MM.1S (cell line): Measurements from ENCODE around the gene QSOX1.

Source experiments
- DNase-seq: peaks from one replicate; pipeline ENCODE4 v3.0.0-alpha.2; 2015
- H2AFZ ChIP-seq: fragments of 300-600 bp; sonication (generic); 2 replicates; pipeline ENCODE4 v1.6.0; 2016; ENCODE audit warnings: antibody characterized with exemption, low read length
- H3F3A ChIP-seq: fragments of 300-600 bp; sonication (generic); 2 replicates; pipeline ENCODE4 v1.6.1; 2016; ENCODE audit warnings: mild to moderate bottlenecking, antibody characterized with exemption, low read length, moderate library complexity, mixed read lengths; ENCODE audit not compliant: insufficient read depth
- H3K27ac ChIP-seq: fragments of 300-600 bp; sonication (generic); 2 replicates; pipeline ENCODE4 v1.5.1; 2016; ENCODE audit warnings: mild to moderate bottlenecking, low read length
- H3K27me3 ChIP-seq: fragments of 300-600 bp; sonication (generic); replicated peaks from 2 replicates; pipeline ENCODE4 v1.6.0; 2016; ENCODE audit warnings: low read length; ENCODE audit not compliant: insufficient read depth
- H3K36me3 ChIP-seq: fragments of 300-600 bp; sonication (generic); replicated peaks from 2 replicates; pipeline ENCODE4 v1.6.1; 2016; ENCODE audit warnings: mild to moderate bottlenecking, low read length, mixed read lengths; ENCODE audit not compliant: insufficient read depth
- H3K4me1 ChIP-seq: fragments of 300-600 bp; sonication (generic); 2 replicates; pipeline ENCODE4 v1.6.1; 2016; ENCODE audit warnings: low read length, mixed read lengths
- H3K4me2 ChIP-seq: fragments of 300-600 bp; sonication (generic); 2 replicates; pipeline ENCODE4 v1.6.0; 2016; ENCODE audit warnings: low read depth, low read length
- H3K4me3 ChIP-seq: fragments of 300-600 bp; sonication (generic); 2 replicates; pipeline ENCODE4 v1.5.1; 2016; ENCODE audit warnings: low read length, mixed read lengths
- H3K79me2 ChIP-seq: fragments of 300-600 bp; sonication (generic); 2 replicates; pipeline ENCODE4 v1.6.1; 2016; ENCODE audit warnings: mixed run types, low read length, mixed read lengths
- H3K9ac ChIP-seq: fragments of 300-600 bp; sonication (generic); 2 replicates; pipeline ENCODE4 v1.6.1; 2016; ENCODE audit warnings: low read length, mixed read lengths
- H3K9me2 ChIP-seq: fragments of 300-600 bp; sonication (generic); replicated peaks from 2 replicates; pipeline ENCODE4 v1.6.1; 2016; ENCODE audit warnings: mild to moderate bottlenecking, low read length, mixed read lengths; ENCODE audit not compliant: insufficient read depth
- H3K9me3 ChIP-seq: fragments of 300-600 bp; sonication (generic); replicated peaks from 2 replicates; pipeline ENCODE4 v1.6.1; 2016; ENCODE audit warnings: mild to moderate bottlenecking, low read length, mixed read lengths; ENCODE audit not compliant: insufficient read depth
- H4K20me1 ChIP-seq: fragments of 300-600 bp; sonication (generic); 2 replicates; pipeline ENCODE4 v1.6.1; 2016; ENCODE audit warnings: mild to moderate bottlenecking, low read length, moderate library complexity, mixed read lengths; ENCODE audit not compliant: insufficient read depth
- EZH2 ChIP-seq: fragments of 300-600 bp; sonication (generic); optimal IDR thresholded peaks from 2 replicates; pipeline ENCODE3; 2017; ENCODE audit warnings: low read depth, mild to moderate bottlenecking, antibody characterized with exemption, low read length, mixed read lengths
- EZH2phosphoT487 ChIP-seq: fragments of 300-600 bp; sonication (generic); IDR thresholded peaks from 2 replicates; pipeline ENCODE4 v1.6.1; 2018; ENCODE audit warnings: antibody characterized with exemption, low read length
- TF ChIP-seq, protein P1 (sequence below): fragments of 300-600 bp; sonication (generic); IDR thresholded peaks from 2 replicates; pipeline ENCODE4 v1.5.1; 2016; ENCODE audit warnings: antibody characterized with exemption, low read length, mixed read lengths

The QSOX1 gene

DNA sequence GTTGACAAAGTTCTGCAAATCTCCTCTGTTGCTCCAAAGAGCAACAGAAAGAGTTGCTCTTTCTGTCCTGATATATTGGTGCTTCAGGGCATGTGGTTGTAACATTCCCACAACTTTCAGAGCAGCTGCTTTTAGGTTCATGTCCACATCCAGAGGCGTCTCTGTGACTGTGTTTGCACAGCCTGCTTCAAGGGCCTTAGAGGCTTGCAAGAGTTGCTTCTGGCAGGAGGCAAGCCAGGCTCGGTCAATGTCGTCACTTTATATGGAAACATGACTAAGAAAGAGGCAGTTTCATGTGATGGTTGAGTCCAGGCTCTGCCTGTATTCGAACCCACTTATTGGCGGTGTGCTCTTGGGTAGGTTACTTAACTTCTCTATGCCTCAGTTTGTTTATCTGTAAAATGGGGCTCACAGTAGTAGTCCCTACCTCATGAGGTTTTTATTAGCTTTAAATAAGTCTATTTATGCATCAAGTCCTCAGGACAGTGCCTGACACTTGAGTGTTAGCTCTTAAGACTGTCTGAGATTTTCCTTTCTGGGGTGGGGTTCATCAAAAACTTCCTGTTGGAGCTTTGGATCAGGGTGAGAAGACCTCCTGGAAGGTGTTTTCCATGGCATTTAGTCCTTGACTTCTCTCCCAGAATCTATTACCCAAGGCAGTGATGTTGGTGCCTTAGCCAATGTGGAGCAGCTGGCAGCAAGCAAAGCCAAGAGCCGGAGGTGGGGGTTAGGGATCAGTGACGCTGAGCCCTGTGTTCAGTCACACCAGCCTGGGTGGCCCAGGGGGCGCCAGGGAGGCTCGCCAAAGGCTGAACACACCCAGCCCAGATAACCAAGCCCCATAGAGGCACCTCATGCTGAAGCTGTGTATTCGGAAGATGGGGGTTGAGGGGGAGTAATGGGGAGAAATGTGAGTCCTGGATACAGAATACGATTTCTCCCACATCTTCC, 94.3 kb downstream of the QSOX1 start:
- Histone ChIP-seq H3K79me2 (no peaks in the 10 kb centered on the region), H3K9me3 (no peaks in the 10 kb centered on the region), H3K27ac (no peak overlapping the region), H3K9me2 (no peaks in the 10 kb centered on the region), H3F3A (0 out of 2 replicates have a peak, but pooled peaks cover 5% of the 10 kb centered on the region), H3K36me3 (no peaks in the 10 kb centered on the region), H3K4me3 (no peak overlapping the region), H3K9ac (no peak overlapping the region), H4K20me1 (no peaks in the 10 kb centered on the region), H3K4me2 (no peak overlapping the region), H2AFZ (no peak overlapping the region), H3K27me3 (no peaks in the 10 kb centered on the region), H3K4me1 (peaks cover 15% of the 10 kb centered on the region)
- no peak for DNase-seq
- no peak for TF ChIP-seq EZH2
- no peak for TF ChIP-seq EZH2phosphoT487
- TF ChIP-seq, protein P1, sequence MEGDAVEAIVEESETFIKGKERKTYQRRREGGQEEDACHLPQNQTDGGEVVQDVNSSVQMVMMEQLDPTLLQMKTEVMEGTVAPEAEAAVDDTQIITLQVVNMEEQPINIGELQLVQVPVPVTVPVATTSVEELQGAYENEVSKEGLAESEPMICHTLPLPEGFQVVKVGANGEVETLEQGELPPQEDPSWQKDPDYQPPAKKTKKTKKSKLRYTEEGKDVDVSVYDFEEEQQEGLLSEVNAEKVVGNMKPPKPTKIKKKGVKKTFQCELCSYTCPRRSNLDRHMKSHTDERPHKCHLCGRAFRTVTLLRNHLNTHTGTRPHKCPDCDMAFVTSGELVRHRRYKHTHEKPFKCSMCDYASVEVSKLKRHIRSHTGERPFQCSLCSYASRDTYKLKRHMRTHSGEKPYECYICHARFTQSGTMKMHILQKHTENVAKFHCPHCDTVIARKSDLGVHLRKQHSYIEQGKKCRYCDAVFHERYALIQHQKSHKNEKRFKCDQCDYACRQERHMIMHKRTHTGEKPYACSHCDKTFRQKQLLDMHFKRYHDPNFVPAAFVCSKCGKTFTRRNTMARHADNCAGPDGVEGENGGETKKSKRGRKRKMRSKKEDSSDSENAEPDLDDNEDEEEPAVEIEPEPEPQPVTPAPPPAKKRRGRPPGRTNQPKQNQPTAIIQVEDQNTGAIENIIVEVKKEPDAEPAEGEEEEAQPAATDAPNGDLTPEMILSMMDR: peak; percentile 16; the same call in 1 of the 2 replicates

DNA sequence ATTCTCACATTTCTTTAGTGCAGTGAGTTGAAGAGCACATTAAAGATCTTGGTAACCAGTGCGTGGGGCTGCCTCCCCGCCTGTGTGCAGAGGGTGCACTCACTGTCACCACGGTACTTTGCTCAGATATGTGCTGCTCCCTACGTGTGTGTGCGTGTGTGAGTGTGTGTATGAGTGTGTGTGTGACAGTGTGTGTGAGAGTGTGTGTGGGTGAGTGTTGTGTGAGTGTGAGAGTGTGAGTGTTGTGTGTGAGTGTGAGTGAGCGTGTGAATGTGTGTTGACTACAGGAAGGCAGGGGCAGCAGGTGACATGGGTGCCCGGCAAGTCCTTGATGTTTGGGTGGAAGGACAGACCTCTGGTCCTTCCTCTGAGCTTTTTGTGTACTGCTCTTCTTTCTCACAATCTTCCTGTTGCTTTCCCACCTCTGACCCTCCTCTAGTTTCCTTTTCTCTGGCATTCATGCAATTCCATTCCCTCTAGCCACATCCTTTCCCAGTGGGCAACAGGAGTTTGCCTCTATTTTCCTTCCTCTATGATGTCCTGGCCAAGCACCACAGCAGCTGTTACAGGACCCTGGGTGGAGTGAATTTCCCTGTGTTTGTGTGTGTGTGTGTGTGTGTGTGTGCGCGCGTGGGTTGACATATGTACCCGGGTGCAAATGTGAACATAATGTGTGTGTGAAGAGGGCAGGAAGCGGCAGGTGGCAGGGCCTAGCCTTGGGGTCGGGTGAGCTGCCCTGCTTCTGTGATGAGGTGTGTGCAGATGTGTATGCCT, 95.2 kb downstream of the QSOX1 start:
- no peaks in the 10 kb centered on the region for H3K27me3 ChIP-seq
- no peaks in the 10 kb centered on the region for H3K9me2 ChIP-seq
- no peaks in the 10 kb centered on the region for H3K79me2 ChIP-seq
- H3K27ac ChIP-seq: no peak overlapping the region
- no peak overlapping the region for H3K4me2 ChIP-seq
- no peaks in the 10 kb centered on the region for H4K20me1 ChIP-seq
- no peak overlapping the region for H2AFZ ChIP-seq
- H3K36me3 ChIP-seq: no peaks in the 10 kb centered on the region
- H3K9ac ChIP-seq: no peak overlapping the region
- H3K9me3 ChIP-seq: no peaks in the 10 kb centered on the region
- TF ChIP-seq EZH2phosphoT487 (no peak), EZH2 (no peak)
- TF ChIP-seq, protein P1: no peak
- peaks cover 15% of the 10 kb centered on the region for H3K4me1 ChIP-seq
- no peak overlapping the region for H3K4me3 ChIP-seq
- no peak for DNase-seq
- 0 out of 2 replicates have a peak, but pooled peaks cover 5% of the 10 kb centered on the region for H3F3A ChIP-seq

DNA sequence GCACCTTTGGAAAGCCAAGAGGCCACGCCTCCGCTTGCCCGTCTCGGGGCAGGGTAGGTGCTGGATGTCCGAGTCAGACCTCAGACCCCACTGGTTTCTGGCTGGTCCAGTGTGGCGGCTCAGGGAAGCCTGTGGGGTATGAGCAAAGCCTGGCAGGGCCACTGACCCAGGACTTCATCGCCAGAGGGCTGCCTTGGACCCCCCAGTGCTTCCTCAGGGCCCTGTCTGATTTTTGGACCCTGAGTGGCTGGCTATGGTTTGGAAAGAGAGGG, 95.8 kb downstream of the QSOX1 start:
- Histone ChIP-seq H3K27ac (no peak overlapping the region), H3K9ac (no peak overlapping the region), H3K4me1 (peaks cover 15% of the 10 kb centered on the region), H2AFZ (no peak overlapping the region), H3K27me3 (no peaks in the 10 kb centered on the region), H4K20me1 (no peaks in the 10 kb centered on the region), H3K4me3 (no peak overlapping the region), H3K79me2 (no peaks in the 10 kb centered on the region), H3K9me2 (no peaks in the 10 kb centered on the region), H3K9me3 (no peaks in the 10 kb centered on the region), H3F3A (0 out of 2 replicates have a peak, but pooled peaks cover 5% of the 10 kb centered on the region), H3K4me2 (no peak overlapping the region), H3K36me3 (no peaks in the 10 kb centered on the region)
- TF ChIP-seq, protein P1: no peak
- no peak for TF ChIP-seq EZH2
- TF ChIP-seq EZH2phosphoT487: no peak
- no peak for DNase-seq
